Esophagus muscularis mucosa (tissue), 4 donors: Measurements from ENCODE around the gene MSI2.

Experiments
- EP300 ChIP-seq: sonication (generic); formaldehyde crosslinking; IDR thresholded peaks from one replicate; pipeline ENCODE4 v1.6.1; 2017; ENCODE audit warnings: antibody characterized with exemption
- POLR2A ChIP-seq: fragments of 450-650 bp; IDR thresholded peaks from one replicate; pipeline ENCODE4 v1.6.1; 2017; ENCODE audit warnings: antibody characterized with exemption, moderate library complexity, mild to moderate bottlenecking, low read depth
- POLR2AphosphoS5 ChIP-seq, 2 donors: sonication (generic); formaldehyde crosslinking; IDR thresholded peaks; one replicate each; pipeline ENCODE4 v1.6.1; 2017; ENCODE audit warnings: antibody characterized with exemption in 2 of 2
- TF ChIP-seq, protein P1 (sequence below), 3 experiments: fragments of 200-600 bp in 2 of 3; fragments of 450-650 bp in 1 of 3; sonication (generic) in 2 of 3; IDR thresholded peaks; one replicate each; pipeline ENCODE4 v1.5.1; 2017 to 2019; ENCODE audit warnings: antibody characterized with exemption in 3 of 3, mild to moderate bottlenecking in 2 of 3, moderate library complexity in 1 of 3

DNA sequence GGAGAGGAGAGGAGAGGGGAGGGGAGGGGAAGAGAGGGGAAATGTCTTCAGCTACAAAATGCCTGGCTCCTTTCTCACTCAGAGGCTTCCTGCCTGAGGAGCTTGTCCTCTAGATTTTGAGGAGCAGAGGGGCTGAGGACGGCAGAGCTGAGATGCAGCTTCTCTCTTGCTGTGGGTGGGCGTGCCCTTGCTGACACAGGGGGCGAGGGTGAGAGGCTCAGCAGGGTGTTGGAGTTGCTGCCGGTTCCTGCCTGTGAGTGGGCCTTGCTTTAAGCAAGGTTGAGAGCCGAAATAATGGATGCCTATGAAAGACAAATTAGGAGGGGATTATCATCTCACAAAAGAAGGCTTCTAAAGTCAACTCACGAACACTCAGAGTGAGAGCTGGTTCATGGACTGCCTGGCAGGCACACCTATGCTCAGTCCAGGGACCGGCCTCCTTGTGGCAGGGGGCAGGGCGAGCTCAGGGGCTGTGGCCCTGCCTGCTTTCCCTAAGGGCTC, 215.6 kb downstream of the MSI2 start:
- TF ChIP-seq POLR2AphosphoS5 (IDR thresholded peaks at IDR 0.05) (no peak), EP300 (no peak), POLR2A (no peak)
- TF ChIP-seq, protein P1, sequence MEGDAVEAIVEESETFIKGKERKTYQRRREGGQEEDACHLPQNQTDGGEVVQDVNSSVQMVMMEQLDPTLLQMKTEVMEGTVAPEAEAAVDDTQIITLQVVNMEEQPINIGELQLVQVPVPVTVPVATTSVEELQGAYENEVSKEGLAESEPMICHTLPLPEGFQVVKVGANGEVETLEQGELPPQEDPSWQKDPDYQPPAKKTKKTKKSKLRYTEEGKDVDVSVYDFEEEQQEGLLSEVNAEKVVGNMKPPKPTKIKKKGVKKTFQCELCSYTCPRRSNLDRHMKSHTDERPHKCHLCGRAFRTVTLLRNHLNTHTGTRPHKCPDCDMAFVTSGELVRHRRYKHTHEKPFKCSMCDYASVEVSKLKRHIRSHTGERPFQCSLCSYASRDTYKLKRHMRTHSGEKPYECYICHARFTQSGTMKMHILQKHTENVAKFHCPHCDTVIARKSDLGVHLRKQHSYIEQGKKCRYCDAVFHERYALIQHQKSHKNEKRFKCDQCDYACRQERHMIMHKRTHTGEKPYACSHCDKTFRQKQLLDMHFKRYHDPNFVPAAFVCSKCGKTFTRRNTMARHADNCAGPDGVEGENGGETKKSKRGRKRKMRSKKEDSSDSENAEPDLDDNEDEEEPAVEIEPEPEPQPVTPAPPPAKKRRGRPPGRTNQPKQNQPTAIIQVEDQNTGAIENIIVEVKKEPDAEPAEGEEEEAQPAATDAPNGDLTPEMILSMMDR (IDR thresholded peaks at IDR 0.05), result no peak
